ENCODE data around the gene C9orf153.
"Not testable (repeated sequence)": the region's sequence is repeated elsewhere in the genome, so short reads cannot be mapped to it uniquely, and the experiment has no call there.

C9orf153 gene

GRCh38 chr9:86259557-86259956 is at the start of gene C9orf153:
TSS of gene C9orf153 (minus strand) at chr9:86259657. CDS start at chr9:86229603, 30,054 bp downstream.
- no peak within 1 kb of the TSS for H3K4me3 ChIP-seq (ENCODE audit: low read depth, low read length)

GRCh38 chr9:86308687-86309086 is 49.2 kb upstream of the C9orf153 start:
- H3K4me3 ChIP-seq (ENCODE audit: low read depth, low read length) = no peak overlapping the region
- DNase-seq (ENCODE audit: low read depth) = no peak

More at GRCh38 chr9:86259557-86259956, at the start of gene C9orf153:
- no peak for DNase-seq (ENCODE audit: low read depth)

- no peak overlapping the region for H3K4me3 ChIP-seq (ENCODE audit: low read depth, low read length)
- no peak for DNase-seq (ENCODE audit: low read depth)
Measured at GRCh38 chr9:86304236-86304730, 44.8 kb upstream of the C9orf153 start.

DNA sequence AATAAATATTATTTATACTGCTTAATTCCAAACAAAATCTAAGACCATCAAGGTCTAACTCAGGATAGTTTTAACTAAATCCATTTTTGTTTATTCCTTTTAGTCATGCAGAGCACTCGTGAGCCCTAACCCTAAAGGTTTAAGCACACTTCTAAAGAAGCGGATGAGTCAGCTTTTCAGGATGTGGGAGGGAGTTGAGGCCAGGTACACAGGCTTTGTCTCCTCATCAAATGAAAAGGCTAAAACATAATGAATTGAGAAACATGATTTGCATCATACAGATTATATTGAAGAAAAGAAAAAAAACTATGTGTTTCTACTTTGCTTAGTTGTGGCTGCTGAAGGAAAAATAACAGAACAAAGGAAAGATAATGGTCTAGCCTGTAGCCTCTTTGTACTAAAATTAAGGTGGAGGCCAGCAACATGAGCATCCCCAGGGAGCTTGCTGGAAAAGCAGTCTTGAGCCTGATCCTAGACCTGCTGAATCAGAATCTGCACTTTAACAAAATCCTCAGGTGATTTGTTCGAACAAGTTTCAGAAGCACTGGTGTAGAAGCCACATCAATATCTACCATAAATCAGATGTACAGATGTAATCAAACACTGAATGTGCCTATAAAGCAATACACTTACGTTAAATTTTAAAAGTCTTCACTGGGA is 44.0 kb upstream of the C9orf153 start:
- DNase-seq (ENCODE audit: low read depth) = no peak

GRCh38 chr9:86301686-86302085 is 42.2 kb upstream of the C9orf153 start:
- no peak for DNase-seq (ENCODE audit: low read depth)

More for the DNA sequence above, 44.0 kb upstream of the C9orf153 start:
- no peak overlapping the region for H3K4me3 ChIP-seq (ENCODE audit: low read depth, low read length)

DNA sequence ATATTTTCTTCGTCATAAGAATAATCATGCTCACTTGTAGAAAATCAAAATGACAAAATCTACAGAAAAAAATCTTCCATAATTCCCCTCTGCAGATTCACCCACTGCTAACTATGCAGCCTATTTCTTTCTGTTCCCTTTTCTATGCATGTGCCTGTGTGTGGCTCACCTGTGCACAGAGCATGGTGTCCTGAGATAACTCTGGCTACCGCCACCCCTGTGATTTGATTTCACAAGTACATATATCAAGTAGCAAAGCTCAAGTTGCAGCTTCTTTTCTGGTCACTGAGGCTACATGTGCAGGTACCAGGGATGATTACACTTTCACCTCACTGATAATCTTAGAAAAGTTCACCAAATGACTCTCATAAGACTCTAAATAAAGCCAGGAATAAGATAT is 41.2 kb upstream of the C9orf153 start:
- no peak overlapping the region for H3K4me3 ChIP-seq (ENCODE audit: low read depth, low read length)
- no peak for DNase-seq (ENCODE audit: low read depth)

More at GRCh38 chr9:86301686-86302085, 42.2 kb upstream of the C9orf153 start:
- no peak overlapping the region for H3K4me3 ChIP-seq (ENCODE audit: low read depth, low read length)

DNA sequence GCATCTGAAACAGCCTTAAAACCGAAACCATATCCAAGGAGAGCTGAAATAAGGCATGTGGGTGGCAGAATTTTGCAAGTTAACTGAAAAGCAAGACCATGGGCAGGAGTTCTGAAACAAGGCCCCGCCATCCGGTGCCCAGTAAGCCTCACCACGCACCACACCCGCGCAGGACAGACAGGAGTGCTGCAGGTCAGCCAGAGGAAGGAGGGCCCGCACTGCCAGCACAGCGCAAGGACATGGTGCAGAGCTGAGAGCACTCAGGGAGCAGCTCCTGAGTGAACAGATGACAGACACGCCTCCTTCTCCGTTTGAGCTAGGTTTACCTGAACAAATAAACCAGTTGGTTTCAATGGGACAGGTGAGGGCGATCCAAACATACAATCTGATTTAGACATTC is 39.4 kb upstream of the C9orf153 start:
- DNase-seq (ENCODE audit: low read depth) = no peak
- H3K4me3 ChIP-seq (ENCODE audit: low read depth, low read length) = no peak overlapping the region

GRCh38 chr9:86290341-86290740 is 30.9 kb upstream of the C9orf153 start:
- DNase-seq (ENCODE audit: low read depth); H3K4me3 ChIP-seq (ENCODE audit: low read depth, low read length): not testable (repeated sequence)

- no peak for DNase-seq (ENCODE audit: low read depth)
- no peak overlapping the region for H3K4me3 ChIP-seq (ENCODE audit: low read depth, low read length)
Measured at GRCh38 chr9:86288499-86289198, 29.2 kb upstream of the C9orf153 start.

DNA sequence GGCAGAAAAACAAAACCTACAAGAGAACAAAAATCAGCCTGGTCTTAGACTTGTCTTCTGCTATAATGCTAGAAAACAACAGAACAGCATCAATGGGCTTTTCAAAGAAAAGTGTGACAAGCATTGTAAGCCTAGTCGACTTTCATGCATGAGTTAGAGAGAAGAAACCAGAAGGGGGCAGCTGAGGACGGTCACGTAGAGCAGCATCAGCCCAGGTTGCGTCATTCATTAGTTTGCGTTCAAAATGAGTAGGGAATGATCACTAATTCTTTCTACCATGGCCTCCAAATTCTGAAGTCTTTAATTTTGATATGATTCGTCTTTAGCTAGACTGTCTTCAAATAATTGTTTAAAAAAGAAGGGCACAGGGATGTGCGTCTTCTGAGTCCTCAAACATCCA is 27.6 kb upstream of the C9orf153 start:
- DNase-seq (ENCODE audit: low read depth) = peak; percentile 38
- H3K4me3 ChIP-seq (ENCODE audit: low read depth, low read length) = no peak overlapping the region

- no peak for DNase-seq (ENCODE audit: low read depth)
- no peak overlapping the region for H3K4me3 ChIP-seq (ENCODE audit: low read depth, low read length)
Measured at GRCh38 chr9:86286278-86286677, 26.8 kb upstream of the C9orf153 start.

GRCh38 chr9:86285261-86285660 is 25.8 kb upstream of the C9orf153 start:
- H3K4me3 ChIP-seq (ENCODE audit: low read depth, low read length) = no peak overlapping the region
- DNase-seq (ENCODE audit: low read depth) = no peak

DNA sequence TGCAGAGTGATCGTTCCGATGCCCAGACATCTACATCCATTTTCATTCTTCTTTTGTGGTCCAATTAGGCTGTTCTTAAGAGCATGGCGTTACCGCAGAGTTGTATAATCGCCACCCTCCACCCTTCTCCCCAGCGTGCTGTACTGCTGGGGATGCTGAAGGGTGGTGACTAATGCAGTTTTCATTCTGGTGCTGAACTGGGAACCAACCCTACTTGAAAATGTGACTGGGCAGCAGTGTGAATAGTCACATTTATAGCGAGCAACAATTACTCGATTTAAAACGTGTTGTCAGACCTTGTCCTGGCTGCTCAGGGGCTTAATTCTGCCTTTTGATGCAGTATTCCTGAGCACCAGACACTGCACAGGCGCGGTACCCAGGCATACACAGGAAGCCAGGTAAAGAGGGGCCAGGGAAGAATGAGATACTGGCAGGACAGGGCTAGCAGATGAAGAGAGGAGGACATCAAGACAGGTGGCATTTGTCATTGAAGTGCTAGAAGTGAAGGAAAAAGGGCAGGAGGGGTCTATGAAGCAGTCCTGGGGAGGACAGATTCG is 23.6 kb upstream of the C9orf153 start:
- H3K4me3 ChIP-seq (ENCODE audit: low read depth, low read length) = peak overlapping the region; percentile 87
- peak; percentile 44 for DNase-seq (ENCODE audit: low read depth)

- peak within 1 kb of the TSS; percentile 87 for H3K4me3 ChIP-seq (ENCODE audit: low read depth, low read length)
- DNase-seq (ENCODE audit: low read depth) = peak; percentile 72
Measured at GRCh38 chr9:86282077-86282978, 22.9 kb upstream of the C9orf153 start, which contains the start of gene ISCA1. TSS of gene ISCA1 (minus strand) at chr9:86282538. CDS start at chr9:86282458, 80 bp downstream.

GRCh38 chr9:86281593-86282076 is 22.2 kb upstream of the C9orf153 start:
- H3K4me3 ChIP-seq (ENCODE audit: low read depth, low read length) = peak overlapping the region; percentile 87

DNA sequence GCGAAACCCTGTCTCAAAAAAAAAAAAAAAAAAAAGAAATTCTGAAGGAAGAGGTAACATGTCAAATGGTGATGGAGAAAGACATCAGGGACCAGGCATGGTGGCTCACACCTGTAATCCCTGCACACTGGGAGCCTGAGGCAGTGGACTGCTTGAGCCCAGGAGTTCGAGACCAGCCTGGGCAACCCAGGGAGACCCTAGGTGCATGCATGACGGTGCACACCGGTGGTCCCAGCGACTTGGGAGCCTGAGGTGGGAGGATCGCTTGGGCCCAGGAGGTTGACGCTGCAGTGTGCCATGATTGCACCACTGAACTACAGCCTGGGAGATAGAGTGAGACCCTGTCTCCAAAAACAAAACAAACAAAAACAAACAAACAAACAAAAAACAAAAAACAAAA is 21.1 kb upstream of the C9orf153 start:
- DNase-seq (ENCODE audit: low read depth) = no peak
- no peak overlapping the region for H3K4me3 ChIP-seq (ENCODE audit: low read depth, low read length)

More at GRCh38 chr9:86281593-86282076, 22.2 kb upstream of the C9orf153 start:
- no peak for DNase-seq (ENCODE audit: low read depth)

DNA sequence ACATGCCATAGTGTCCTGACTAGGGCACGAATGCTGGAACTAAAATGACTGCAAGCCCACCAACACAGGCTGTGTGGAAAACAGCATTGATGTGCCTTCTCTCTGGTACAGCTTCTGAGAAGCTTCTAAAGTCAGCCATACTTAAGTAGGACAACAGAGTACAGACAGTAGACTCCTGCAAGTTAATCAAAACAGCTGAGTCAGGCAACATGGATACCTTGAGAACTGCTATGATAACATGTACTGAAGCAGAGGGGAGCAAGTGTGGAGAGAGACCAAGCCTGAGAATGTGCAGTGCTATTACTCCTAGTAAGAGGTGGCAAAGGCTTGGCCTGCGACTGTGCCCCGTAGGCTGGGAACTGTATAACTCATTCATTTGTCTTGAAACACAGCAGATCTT is 20.4 kb upstream of the C9orf153 start:
- no peak overlapping the region for H3K4me3 ChIP-seq (ENCODE audit: low read depth, low read length)
- no peak for DNase-seq (ENCODE audit: low read depth)

DNA sequence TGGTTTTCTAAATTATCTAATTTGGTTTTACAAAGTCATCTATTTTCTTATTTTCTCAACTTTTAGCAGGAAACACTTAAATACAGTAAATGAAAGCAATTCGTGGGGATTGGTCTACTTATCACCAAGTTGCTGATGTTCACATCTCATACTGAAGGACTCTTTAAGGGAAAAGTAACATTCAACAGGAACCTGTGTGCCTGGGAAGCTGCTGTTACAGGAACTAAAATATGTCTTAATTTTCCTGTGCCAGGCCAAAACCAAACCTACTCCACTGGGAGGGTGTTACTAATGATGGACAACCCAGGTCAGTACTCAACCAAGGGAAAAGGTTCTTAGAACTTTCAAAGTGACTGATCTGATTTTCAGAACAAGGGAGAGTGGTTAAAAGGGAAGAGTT is 17.6 kb upstream of the C9orf153 start:
- no peak for DNase-seq (ENCODE audit: low read depth)
- no peak overlapping the region for H3K4me3 ChIP-seq (ENCODE audit: low read depth, low read length)

GRCh38 chr9:86275962-86276361 is 16.5 kb upstream of the C9orf153 start:
- H3K4me3 ChIP-seq (ENCODE audit: low read depth, low read length) = no peak overlapping the region
- DNase-seq (ENCODE audit: low read depth) = no peak
